CD4-positive, alpha-beta T cell treated with Interleukin-4 for 4 hours (primary cell): Measurements from ENCODE around the gene KCMF1.
"Not testable (repeated sequence)": the region's sequence is repeated elsewhere in the genome, so short reads cannot be mapped to it uniquely, and the experiment has no call there.

Experiments used
- DNase-seq: peaks from one replicate; pipeline ENCODE4 v3.0.0-alpha.2; 2020

KCMF1 gene

GRCh38 chr2:84970868-84971509 is at the start of gene KCMF1:
Gene KCMF1, plus strand, starts transcription at chr2:84971161. Its CDS starts 291 bp downstream, at chr2:84971452.
- peak; percentile 70 for DNase-seq

GRCh38 chr2:84923009-84923408 is 48.0 kb upstream of the KCMF1 start:
- DNase-seq, result no peak

GRCh38 chr2:84924173-84925106 is 46.5 kb upstream of the KCMF1 start:
- peak; percentile 80 for DNase-seq

GRCh38 chr2:84925336-84925723 is 45.6 kb upstream of the KCMF1 start:
- no peak for DNase-seq

GRCh38 chr2:84925724-84926376 is 45.1 kb upstream of the KCMF1 start:
- DNase-seq, result peak; percentile 96

GRCh38 chr2:84927275-84927627 is 43.7 kb upstream of the KCMF1 start:
- no peak for DNase-seq

GRCh38 chr2:84931384-84931821 is 39.6 kb upstream of the KCMF1 start:
- DNase-seq, result no peak

- peak; percentile 66 for DNase-seq
Observed at GRCh38 chr2:84938194-84938879, 32.6 kb upstream of the KCMF1 start.

GRCh38 chr2:84939426-84940087 is 31.4 kb upstream of the KCMF1 start:
- peak; percentile 88 for DNase-seq

GRCh38 chr2:84940088-84940470 is 30.9 kb upstream of the KCMF1 start:
- DNase-seq, result no peak

GRCh38 chr2:84940831-84941412 is 30.0 kb upstream of the KCMF1 start:
- no peak for DNase-seq

GRCh38 chr2:84942166-84942565 is 28.8 kb upstream of the KCMF1 start:
- DNase-seq, result no peak

- DNase-seq, result no peak
Observed at GRCh38 chr2:84942964-84943421, 28.0 kb upstream of the KCMF1 start.

- DNase-seq, result no peak
Observed at GRCh38 chr2:84944295-84944909, 26.6 kb upstream of the KCMF1 start.

- not testable (repeated sequence) for DNase-seq
Observed at GRCh38 chr2:84945838-84946203, 25.1 kb upstream of the KCMF1 start.

- DNase-seq, result peak; percentile 76
Observed at GRCh38 chr2:84946204-84947009, 24.6 kb upstream of the KCMF1 start.

- no peak for DNase-seq
Observed at GRCh38 chr2:84947010-84947593, 23.9 kb upstream of the KCMF1 start.

- DNase-seq, result no peak
Observed at GRCh38 chr2:84953535-84953934, 17.4 kb upstream of the KCMF1 start.

- no peak for DNase-seq
Observed at GRCh38 chr2:84954329-84954728, 16.6 kb upstream of the KCMF1 start.
